GM23338 (cell line): ENCODE measurements around the gene NHLRC4. TPM values are rescaled to one million over a fixed set of nuclear protein-coding genes. Genes with fewer than 3 reads are reported as not detected.

Experiments used
- ATAC-seq: fragments of 200-7000 bp; cut with Tn5 transposase; 3 replicates; pipeline ENCODE4 v1.9.1; 2020
- DNase-seq: peaks from one replicate; pipeline ENCODE4 v3.0.0-alpha.2; 2015; ENCODE audit warnings: low spot score
- H2AFZ ChIP-seq: fragments of 200-600 bp; sonication (generic); 2 replicates; pipeline ENCODE4 v1.8.0; 2016; ENCODE audit warnings: antibody characterized with exemption, mild to moderate bottlenecking, moderate library complexity
- H3F3A ChIP-seq: fragments of 200-600 bp; sonication (generic); replicated peaks from 2 replicates; pipeline ENCODE4 v1.8.0; 2017; ENCODE audit warnings: antibody characterized with exemption, mixed run types, low read depth
- H3K27ac ChIP-seq: fragments of 200-600 bp; sonication (generic); 2 replicates; pipeline ENCODE4 v1.6.1; 2016; ENCODE audit warnings: low read depth
- H3K27me3 ChIP-seq: fragments of 200-600 bp; sonication (generic); 2 replicates; pipeline ENCODE4 v1.8.0; 2016; ENCODE audit warnings: mild to moderate bottlenecking, mixed run types, moderate library complexity; ENCODE audit not compliant: insufficient read depth
- H3K36me3 ChIP-seq: fragments of 200-600 bp; sonication (generic); 2 replicates; pipeline ENCODE4 v1.8.0; 2016; ENCODE audit warnings: mild to moderate bottlenecking; ENCODE audit not compliant: insufficient read depth
- H3K4me1 ChIP-seq: fragments of 200-600 bp; sonication (generic); 2 replicates; pipeline ENCODE4 v1.8.0; 2016; ENCODE audit warnings: mild to moderate bottlenecking, moderate library complexity; ENCODE audit not compliant: insufficient read depth
- H3K4me2 ChIP-seq: fragments of 200-600 bp; sonication (generic); 2 replicates; pipeline ENCODE4 v1.7.1; 2017; ENCODE audit warnings: mixed run types
- H3K4me3 ChIP-seq: fragments of 200-600 bp; sonication (generic); 2 replicates; pipeline ENCODE4 v1.6.1; 2016; ENCODE audit warnings: mixed run types
- H3K79me2 ChIP-seq: fragments of 200-600 bp; sonication (generic); replicated peaks from 2 replicates; pipeline ENCODE4 v1.8.0; 2017; ENCODE audit warnings: mild to moderate bottlenecking; ENCODE audit not compliant: insufficient read depth
- H3K9me2 ChIP-seq: fragments of 200-600 bp; sonication (generic); 2 replicates; pipeline ENCODE4 v1.8.0; 2017; ENCODE audit not compliant: insufficient read depth
- H4K20me1 ChIP-seq: fragments of 200-600 bp; sonication (generic); replicated peaks from 2 replicates; pipeline ENCODE4 v1.8.0; 2017; ENCODE audit warnings: mild to moderate bottlenecking; ENCODE audit not compliant: insufficient read depth
- H3K27ac Mint-ChIP-seq: 2 replicates; pipeline ENCODE4 v1.8.0; 2020; ENCODE audit warnings: inconsistent platforms, mild to moderate bottlenecking, moderate library complexity, mixed read lengths
- H3K27me3 Mint-ChIP-seq: 3 replicates; pipeline ENCODE4 v1.8.0; 2022; ENCODE audit warnings: low read depth, mild to moderate bottlenecking, moderate library complexity, mixed read lengths, inconsistent platforms; ENCODE audit not compliant: insufficient read depth, poor library complexity
- H3K36me3 Mint-ChIP-seq: 3 replicates; pipeline ENCODE4 v1.8.0; 2021; ENCODE audit warnings: low read depth, mild to moderate bottlenecking, inconsistent platforms, moderate library complexity, mixed read lengths
- H3K4me1 Mint-ChIP-seq: 3 replicates; pipeline ENCODE4 v1.8.0; 2020; ENCODE audit warnings: mild to moderate bottlenecking, inconsistent platforms, mixed read lengths
- H3K4me3 Mint-ChIP-seq: 3 replicates; pipeline ENCODE4 v1.8.0; 2021; ENCODE audit warnings: moderate library complexity, mild to moderate bottlenecking, inconsistent platforms, mixed read lengths
- H3K9me3 Mint-ChIP-seq: 3 replicates; pipeline ENCODE4 v1.8.0; 2020; ENCODE audit warnings: moderate library complexity, mild to moderate bottlenecking, inconsistent platforms, mixed read lengths
- CREB1 ChIP-seq: fragments of 250-450 bp; sonication (Bioruptor Pico); IDR thresholded peaks from 2 replicates; pipeline ENCODE4 v1.5.0; 2020; ENCODE audit warnings: low read depth, mild to moderate bottlenecking, moderate library complexity
- ETS1 ChIP-seq: IDR thresholded peaks from 2 replicates; pipeline ENCODE4 v1.6.1; 2016; ENCODE audit warnings: antibody characterized with exemption
- EZH2 ChIP-seq: fragments of 200-600 bp; sonication (generic); IDR thresholded peaks from one replicate; pipeline ENCODE4 v1.8.0; 2017; ENCODE audit warnings: antibody characterized with exemption, mild to moderate bottlenecking, low read depth; ENCODE audit not compliant: unreplicated experiment
- EZH2phosphoT487 ChIP-seq: fragments of 200-600 bp; sonication (generic); IDR thresholded peaks from one replicate; pipeline ENCODE4 v1.8.1; 2018; ENCODE audit warnings: antibody characterized with exemption; ENCODE audit not compliant: unreplicated experiment
- JUNB ChIP-seq: IDR thresholded peaks from one replicate; pipeline ENCODE4 v1.6.1; 2016; ENCODE audit warnings: antibody characterized with exemption; ENCODE audit not compliant: unreplicated experiment
- NANOG ChIP-seq: IDR thresholded peaks from 2 replicates; pipeline ENCODE4 v1.6.1; 2016; ENCODE audit warnings: antibody characterized with exemption, borderline replicate concordance
- REST ChIP-seq: IDR thresholded peaks from one replicate; pipeline ENCODE4 v1.6.1; 2018; ENCODE audit warnings: antibody characterized with exemption; ENCODE audit not compliant: unreplicated experiment
- STAT1 ChIP-seq: IDR thresholded peaks from one replicate; pipeline ENCODE4 v1.6.1; 2016; ENCODE audit warnings: antibody characterized with exemption; ENCODE audit not compliant: unreplicated experiment
- ZNF114 ChIP-seq: fragments of 250-450 bp; sonication (Bioruptor Pico); IDR thresholded peaks from 2 replicates; pipeline ENCODE4 v1.5.0; 2020; ENCODE audit warnings: mild to moderate bottlenecking, moderate library complexity
- ZNF331 ChIP-seq: fragments of 250-450 bp; sonication (Bioruptor Pico); IDR thresholded peaks from 2 replicates; pipeline ENCODE4 v1.5.0; 2020; ENCODE audit warnings: low read depth, mild to moderate bottlenecking, moderate library complexity
- ZNF462 ChIP-seq: fragments of 250-450 bp; sonication (Bioruptor Pico); IDR thresholded peaks from 2 replicates; pipeline ENCODE4 v1.5.0; 2020; ENCODE audit warnings: mild to moderate bottlenecking, moderate library complexity
- polyA plus RNA-seq: library from polyadenylated mRNA; unstranded; fragments of >200 nt; fragmentation: Nextera tagmentation; extraction: Ambion mirVana; gene quantifications from 2 replicates; pipeline ENCODE4 v1.2.1, GENCODE V29; 2016
- total RNA-seq: library from RNA; depleted of rRNA; stranded (reverse); fragments of >200 nt; shearing (Covaris generic); gene quantifications from 2 replicates; pipeline ENCODE4 v1.2.3, GENCODE V29; 2014

NHLRC4 gene
- total and polyA plus RNA-seq, 2 experiments from 2014 or later, result 0.47 to 0.80 TPM

GRCh38 chr16:543301-544164 is 23.3 kb upstream of the NHLRC4 start (continued):
- TF ChIP-seq ZNF114 (no peak), ZNF462 (CRISPR knock-in tag) (no peak)

GRCh38 chr16:544517-544916 is 22.3 kb upstream of the NHLRC4 start:
- Histone ChIP-seq H3K27me3 (no peaks in the 10 kb centered on the region), H3K4me2 (no peak overlapping the region), H3F3A (0 out of 2 replicates have a peak, but pooled peaks cover 3% of the 10 kb centered on the region), H3K79me2 (peaks cover 26% of the 10 kb centered on the region), H2AFZ (no peak overlapping the region), H3K4me1 (no peaks in the 10 kb centered on the region), H4K20me1 (0 out of 2 replicates have a peak, but pooled peaks cover under 1% of the 10 kb centered on the region), H3K4me3 (no peak overlapping the region), H3K9me2 (no peaks in the 10 kb centered on the region), H3K36me3 (no peaks in the 10 kb centered on the region), H3K27ac (no peak overlapping the region)
- DNase-seq (no peak), ATAC-seq (no peak)
- Mint-ChIP-seq H3K4me1 (no peaks in the 10 kb centered on the region), H3K9me3 (peaks cover 4% of the 10 kb centered on the region; the same call in 1 of the 3 replicates), H3K27me3 (peaks cover 2% of the 10 kb centered on the region), H3K27ac (no peak overlapping the region), H3K4me3 (no peak overlapping the region), H3K36me3 (no peaks in the 10 kb centered on the region)
- TF ChIP-seq STAT1, result no peak
- no peak for TF ChIP-seq ZNF114
- no peak for TF ChIP-seq CREB1 (CRISPR knock-in tag)
- TF ChIP-seq ETS1, result no peak
- no peak for TF ChIP-seq EZH2
- TF ChIP-seq NANOG, result no peak
- TF ChIP-seq REST, result no peak
- TF ChIP-seq ZNF331 (CRISPR knock-in tag), result no peak
- TF ChIP-seq EZH2phosphoT487, result no peak
- no peak for TF ChIP-seq JUNB
